ENCODE data around the gene RHCE. TPM values are rescaled to one million over a fixed set of nuclear protein-coding genes. Genes with fewer than 3 reads are reported as not detected.

The RHCE gene
- total and polyA plus RNA-seq, 2 of the 8 experiments (the other 6 are each of a cell fraction or from before 2014, with no cell fraction given) = 0.23 to 0.50 TPM

- Histone ChIP-seq H2AFZ (ENCODE audit: low read length) (no peak overlapping the region), H4K91ac (replicated peaks; ENCODE audit: insufficient read length, low read length) (no peak overlapping the region), H3K36me3 (ENCODE audit: control insufficient read depth in 2 of 4, insufficient read depth in 4 of 4, low read length in 3 of 4) (no peaks in the 10 kb centered on the region), H3K9me3 (ENCODE audit: insufficient read depth in 2 of 2, low read depth in 1 of 2, low read length in 1 of 2) (no peaks in the 10 kb centered on the region), H3K4me1 (replicated peaks in 1 of 4; ENCODE audit: control insufficient read depth in 3 of 4, insufficient read depth in 4 of 4, low read length in 3 of 4) (peaks cover 0 to 4% (median 0%) of the 10 kb centered on the region in 4 experiments; a peak in 2 of 7 replicates), H2AK5ac (ENCODE audit: low read depth, low read length) (no peak overlapping the region), H3K23me2 (ENCODE audit: low read depth, low read length) (no peaks in the 10 kb centered on the region; the same call in 1 of the 2 replicates), H2BK20ac (ENCODE audit: low read length) (no peak overlapping the region), H3K18ac (ENCODE audit: extremely low read depth, low read length) (no peak overlapping the region), H3K23ac (ENCODE audit: insufficient read length) (no peak overlapping the region), H3K4ac (replicated peaks; ENCODE audit: insufficient read length, low read depth, low read length) (no peak overlapping the region), H2BK120ac (replicated peaks; ENCODE audit: low read depth, low read length) (no peak overlapping the region), H3K79me2 (ENCODE audit: control insufficient read depth in 1 of 2, insufficient read depth in 2 of 2, low read length in 2 of 2) (peaks cover 0 to 13% of the 10 kb centered on the region in 2 experiments; a peak in 2 of 4 replicates), H4K5ac (ENCODE audit: insufficient read length, low read depth, low read length) (no peak overlapping the region), H3K14ac (ENCODE audit: insufficient read length) (no peak overlapping the region), H3K79me1 (ENCODE audit: low read depth, low read length) (0 out of 2 replicates have a peak, but pooled peaks cover 4% of the 10 kb centered on the region), H3K4me3 (ENCODE audit: extremely low read depth in 1 of 4, insufficient read depth in 2 of 4, low read depth in 3 of 4, low read length in 4 of 4) (no peak overlapping the region), H3K27me3 (replicated peaks in 1 of 4; ENCODE audit: control insufficient read depth in 3 of 4, extremely low read depth in 1 of 4, insufficient read depth in 3 of 4, low read length in 3 of 4) (no peaks in the 10 kb centered on the region), H3K9ac (replicated peaks in 1 of 4; ENCODE audit: extremely low read depth in 1 of 4, low read depth in 3 of 4, low read length in 3 of 4) (no peak overlapping the region), H3K56ac (replicated peaks; ENCODE audit: insufficient read length, low read depth, low read length) (no peak overlapping the region), H2BK15ac (ENCODE audit: low read length) (no peak overlapping the region), H3K4me2 (ENCODE audit: insufficient read depth in 1 of 2, low read depth in 2 of 2, low read length in 2 of 2) (no peak overlapping the region), H2BK5ac (ENCODE audit: low read depth, low read length) (no peak overlapping the region), H4K20me1 (replicated peaks in 1 of 2; ENCODE audit: control insufficient read depth in 1 of 2, insufficient read depth in 2 of 2, low read length in 2 of 2) (peaks cover 0 to 2% of the 10 kb centered on the region in 2 experiments), H2BK12ac (ENCODE audit: low read depth, low read length) (no peak overlapping the region), H3K27ac (ENCODE audit: low read depth, low read length) (no peak overlapping the region), H4K8ac (ENCODE audit: extremely low read depth, insufficient read depth, low read length) (no peak overlapping the region)
- ChIA-PET POLR2A (ENCODE audit: partially characterized antibody) (no interaction called here), CTCF (ENCODE audit: partially characterized antibody) (no interaction called here)
- no peak for FAIRE-seq
- DNase-seq (ENCODE audit: low read depth in 1 of 2, low spot score in 2 of 2) = no peak
- WGBS, 2 experiments (ENCODE audit: extremely low coverage in 1 of 2, insufficient coverage in 1 of 2, insufficient read length in 1 of 2, insufficient replicate concordance in 2 of 2, low coverage in 1 of 2, low lambda C conversion rate in 2 of 2, missing lambda C conversion rate in 1 of 2) = 81% methylated on average over 2 of the region's 2 CpGs; no CpG with 5 or more reads in 1 of the 2 experiments
- TF ChIP-seq CHD1 (IDR thresholded peaks at IDR 0.05; ENCODE audit: low read depth, low read length) (no peak), KDM1A (IDR thresholded peaks at IDR 0.05; ENCODE audit: borderline replicate concordance, low read length) (no peak), JUND (IDR thresholded peaks at IDR 0.05; ENCODE audit: low read length) (no peak)
Observed at GRCh38 chr1:25445993-25446538, 25.4 kb upstream of the RHCE start.

Measured in H1 (cell line).